GM23248 (cell line): ENCODE data around the gene POMGNT1. TPM values are rescaled to one million over a fixed set of nuclear protein-coding genes. Genes with fewer than 3 reads are reported as not detected.

Experiments used
- DNase-seq: peaks from one replicate; pipeline ENCODE4 v3.0.0-alpha.2; 2015
- H2AFZ ChIP-seq: fragments of 200-600 bp; sonication (generic); 2 replicates; pipeline ENCODE4 v1.6.1; 2016; ENCODE audit warnings: antibody characterized with exemption
- H3F3A ChIP-seq: fragments of 200-600 bp; sonication (generic); 2 replicates; pipeline ENCODE4 v1.6.1; 2016; ENCODE audit warnings: mild to moderate bottlenecking, antibody characterized with exemption, mixed run types; ENCODE audit not compliant: insufficient read depth
- H3K27ac ChIP-seq: fragments of 200-600 bp; sonication (generic); 2 replicates; pipeline ENCODE4 v1.5.1; 2016; ENCODE audit warnings: mild to moderate bottlenecking
- H3K27me3 ChIP-seq: fragments of 200-600 bp; sonication (generic); replicated peaks from 2 replicates; pipeline ENCODE4 v1.6.1; 2016; ENCODE audit warnings: mild to moderate bottlenecking; ENCODE audit not compliant: insufficient read depth
- H3K36me3 ChIP-seq: fragments of 200-600 bp; sonication (generic); 2 replicates; pipeline ENCODE4 v1.6.1; 2016; ENCODE audit warnings: low read depth, mild to moderate bottlenecking
- H3K4me1 ChIP-seq: fragments of 200-600 bp; sonication (generic); 2 replicates; pipeline ENCODE4 v1.6.1; 2016; ENCODE audit warnings: mild to moderate bottlenecking; ENCODE audit not compliant: insufficient read depth
- H3K4me2 ChIP-seq: fragments of 200-600 bp; sonication (generic); one replicate; pipeline ENCODE4 v1.6.1; 2016; ENCODE audit warnings: mild to moderate bottlenecking; ENCODE audit not compliant: unreplicated experiment
- H3K4me3 ChIP-seq: fragments of 200-600 bp; sonication (generic); 2 replicates; pipeline ENCODE4 v1.5.1; 2016; ENCODE audit warnings: mild to moderate bottlenecking
- H3K79me2 ChIP-seq: fragments of 200-600 bp; sonication (generic); 2 replicates; pipeline ENCODE4 v1.6.1; 2016; ENCODE audit warnings: mild to moderate bottlenecking; ENCODE audit not compliant: insufficient read depth
- H3K9ac ChIP-seq: fragments of 200-600 bp; sonication (generic); 2 replicates; pipeline ENCODE4 v1.6.1; 2016; ENCODE audit warnings: mild to moderate bottlenecking
- H3K9me2 ChIP-seq: fragments of 200-600 bp; sonication (generic); 2 replicates; pipeline ENCODE4 v1.6.1; 2016; ENCODE audit warnings: mixed run types, mild to moderate bottlenecking, moderate library complexity; ENCODE audit not compliant: insufficient read depth
- H3K9me3 ChIP-seq: fragments of 200-600 bp; sonication (generic); one replicate; pipeline ENCODE4 v1.6.1; 2017; ENCODE audit warnings: low read depth
- H4K20me1 ChIP-seq: fragments of 200-600 bp; sonication (generic); 2 replicates; pipeline ENCODE4 v1.6.0; 2016; ENCODE audit not compliant: insufficient read depth
- EZH2 ChIP-seq: fragments of 200-600 bp; sonication (generic); IDR thresholded peaks from 2 replicates; pipeline ENCODE4 v1.6.1; 2018; ENCODE audit warnings: antibody characterized with exemption, mild to moderate bottlenecking; ENCODE audit not compliant: insufficient read depth, poor library complexity, severe bottlenecking
- EZH2phosphoT487 ChIP-seq: fragments of 200-600 bp; sonication (generic); IDR thresholded peaks from 2 replicates; pipeline ENCODE4 v1.6.1; 2018; ENCODE audit warnings: antibody characterized with exemption, moderate library complexity, mild to moderate bottlenecking, low read depth; ENCODE audit not compliant: insufficient read depth
- WGBS, 2 experiments: methylation state at CpG; one replicate each; pipeline ENCODE4 v1.1.6; 2015 to 2017; ENCODE audit warnings: low lambda C conversion rate in 2 of 2, low coverage in 1 of 2; ENCODE audit errors: missing lambda C conversion rate in 2 of 2; 5-methylcytosine and 5-hydroxymethylcytosine counted together
- in situ Hi-C: fragments of 300-500 bp; cut with MboI; formaldehyde crosslinking; loops from 2 replicates; pipeline ENCODE4 v1.15.0; 2020
- polyA plus RNA-seq: library from polyadenylated mRNA; unstranded; fragments of >200 nt; fragmentation: Nextera tagmentation; extraction: Ambion mirVana; gene quantifications from 2 replicates; pipeline ENCODE4 v1.2.1, GENCODE V29; 2016
- total RNA-seq: library from RNA; depleted of rRNA; stranded (reverse); fragments of >200 nt; shearing (Covaris generic); gene quantifications from 2 replicates; pipeline ENCODE4 v1.2.3, GENCODE V29; 2014

The POMGNT1 gene
- total and polyA plus RNA-seq, 2 experiments from 2014 or later, result 57.6 to 79.1 TPM

- Histone ChIP-seq H3K4me3 (no peak overlapping the region), H3K36me3 (no peaks in the 10 kb centered on the region), H3K9ac (no peak overlapping the region), H3K4me1 (peaks cover 23% of the 10 kb centered on the region), H3K9me2 (no peaks in the 10 kb centered on the region), H3K9me3 (no peaks in the 10 kb centered on the region), H4K20me1 (no peaks in the 10 kb centered on the region), H3F3A (no peaks in the 10 kb centered on the region), H2AFZ (no peak overlapping the region), H3K27ac (no peak overlapping the region), H3K79me2 (no peaks in the 10 kb centered on the region), H3K4me2 (no peak overlapping the region), H3K27me3 (peaks cover 4% of the 10 kb centered on the region; the same call in 1 of the 2 replicates)
- no peak for TF ChIP-seq EZH2
- TF ChIP-seq EZH2phosphoT487, result no peak
- in situ Hi-C loops, result no loop called here
- 23 to 33% methylated on average over 4 of the region's 4 CpGs for WGBS, 2 experiments
- DNase-seq, result peak; percentile 63
These were observed 24.8 kb downstream of the POMGNT1 start for GRCh38 chr1:46173361-46173856.

DNA sequence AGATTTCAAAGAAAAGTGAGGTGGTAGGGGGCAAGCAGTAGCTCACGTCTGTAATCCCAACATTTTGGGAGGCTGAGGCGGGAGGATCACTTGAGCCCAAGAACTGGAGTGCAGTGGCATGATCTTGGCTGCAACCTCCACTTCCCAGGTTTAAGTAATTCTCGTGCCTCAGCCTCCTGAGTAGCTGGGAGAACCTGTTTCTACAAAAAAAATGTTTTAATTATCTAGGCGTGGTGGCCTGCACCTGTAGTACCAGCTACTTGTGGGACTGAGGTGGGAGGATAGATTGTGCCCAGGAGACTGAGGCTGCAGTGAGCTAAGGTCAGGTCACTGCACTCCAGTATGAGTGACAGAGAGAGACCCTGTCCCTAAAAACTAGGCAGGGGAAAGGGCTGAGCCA lies 25.9 kb downstream of the POMGNT1 start:
- Histone ChIP-seq H3K4me1 (peaks cover 23% of the 10 kb centered on the region), H3K27me3 (peaks cover 4% of the 10 kb centered on the region; the same call in 1 of the 2 replicates), H3F3A (no peaks in the 10 kb centered on the region), H3K4me3 (no peak overlapping the region), H3K36me3 (no peaks in the 10 kb centered on the region), H3K4me2 (no peak overlapping the region), H3K9ac (no peak overlapping the region), H3K27ac (no peak overlapping the region), H3K9me2 (no peaks in the 10 kb centered on the region), H3K79me2 (no peaks in the 10 kb centered on the region), H4K20me1 (no peaks in the 10 kb centered on the region), H2AFZ (no peak overlapping the region), H3K9me3 (no peaks in the 10 kb centered on the region)
- DNase-seq, result no peak
- 91 to 93% methylated on average over 4 of the region's 4 CpGs for WGBS, 2 experiments
- in situ Hi-C loops, result no loop called here
- TF ChIP-seq EZH2 (no peak), EZH2phosphoT487 (no peak)

GRCh38 chr1:46171871-46172270 lies 26.4 kb downstream of the POMGNT1 start:
- 38 to 45% methylated on average over 6 of the region's 6 CpGs for WGBS, 2 experiments
- no peak overlapping the region for H3K9ac ChIP-seq
- in situ Hi-C loops, result no loop called here

DNA sequence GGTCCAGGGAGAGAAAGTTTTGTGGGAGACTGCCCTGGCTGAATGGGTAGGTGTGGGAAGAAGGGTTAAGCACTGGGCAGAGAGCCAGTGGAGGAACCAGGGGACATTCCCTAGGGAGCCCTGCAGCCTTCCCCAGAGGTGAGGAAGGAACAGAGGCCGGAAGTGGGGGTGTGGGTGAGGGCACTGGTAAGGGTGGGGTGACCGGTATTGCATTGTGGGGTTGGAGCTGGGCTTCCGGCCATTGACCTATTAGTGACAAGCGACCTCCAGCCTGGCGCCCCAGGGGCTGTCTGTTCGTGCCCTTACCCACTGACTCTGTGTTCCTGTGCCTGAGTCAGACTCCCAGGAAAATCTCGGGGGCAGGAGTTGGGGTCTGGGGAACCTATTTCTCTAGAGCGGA lies 26.9 kb downstream of the POMGNT1 start:
- Histone ChIP-seq H3K27me3 (peaks cover 4% of the 10 kb centered on the region; the same call in 1 of the 2 replicates), H3K9ac (no peak overlapping the region), H3K4me1 (peaks cover 23% of the 10 kb centered on the region), H3K9me3 (no peaks in the 10 kb centered on the region), H3K27ac (no peak overlapping the region), H2AFZ (no peak overlapping the region), H4K20me1 (no peaks in the 10 kb centered on the region), H3F3A (no peaks in the 10 kb centered on the region), H3K9me2 (no peaks in the 10 kb centered on the region), H3K36me3 (no peaks in the 10 kb centered on the region), H3K4me3 (no peak overlapping the region), H3K4me2 (no peak overlapping the region), H3K79me2 (no peaks in the 10 kb centered on the region)
- no peak for DNase-seq
- in situ Hi-C loops, result no loop called here
- WGBS, 2 experiments, result 79 to 89% methylated on average over 8 of the region's 8 CpGs
- no peak for TF ChIP-seq EZH2phosphoT487
- TF ChIP-seq EZH2, result no peak

More at GRCh38 chr1:46171871-46172270, 26.4 kb downstream of the POMGNT1 start:
- Histone ChIP-seq H3K79me2 (no peaks in the 10 kb centered on the region), H3F3A (no peaks in the 10 kb centered on the region), H3K4me2 (no peak overlapping the region), H2AFZ (no peak overlapping the region), H3K4me3 (no peak overlapping the region), H4K20me1 (no peaks in the 10 kb centered on the region), H3K36me3 (no peaks in the 10 kb centered on the region), H3K9me2 (no peaks in the 10 kb centered on the region), H3K27me3 (peaks cover 4% of the 10 kb centered on the region; the same call in 1 of the 2 replicates), H3K9me3 (no peaks in the 10 kb centered on the region), H3K27ac (no peak overlapping the region), H3K4me1 (peaks cover 23% of the 10 kb centered on the region)
- TF ChIP-seq EZH2 (no peak), EZH2phosphoT487 (no peak)
- DNase-seq, result no peak
